Stimulated activated CD8-positive, alpha-beta memory T cell treated with anti-CD3 and anti-CD28 coated beads, Interleukin-12 subunit alpha, Interleukin-12 subunit beta, amount 100 ng/mL, for 4 hours (primary cell): ENCODE measurements around the gene RPUSD1.
"Not testable (repeated sequence)": the region's sequence is repeated elsewhere in the genome, so short reads cannot be mapped to it uniquely, and the experiment has no call there.

Experiments
- DNase-seq: peaks from one replicate; pipeline ENCODE4 v3.0.0-alpha.2; 2020; ENCODE audit warnings: low read depth

RPUSD1 gene

DNA sequence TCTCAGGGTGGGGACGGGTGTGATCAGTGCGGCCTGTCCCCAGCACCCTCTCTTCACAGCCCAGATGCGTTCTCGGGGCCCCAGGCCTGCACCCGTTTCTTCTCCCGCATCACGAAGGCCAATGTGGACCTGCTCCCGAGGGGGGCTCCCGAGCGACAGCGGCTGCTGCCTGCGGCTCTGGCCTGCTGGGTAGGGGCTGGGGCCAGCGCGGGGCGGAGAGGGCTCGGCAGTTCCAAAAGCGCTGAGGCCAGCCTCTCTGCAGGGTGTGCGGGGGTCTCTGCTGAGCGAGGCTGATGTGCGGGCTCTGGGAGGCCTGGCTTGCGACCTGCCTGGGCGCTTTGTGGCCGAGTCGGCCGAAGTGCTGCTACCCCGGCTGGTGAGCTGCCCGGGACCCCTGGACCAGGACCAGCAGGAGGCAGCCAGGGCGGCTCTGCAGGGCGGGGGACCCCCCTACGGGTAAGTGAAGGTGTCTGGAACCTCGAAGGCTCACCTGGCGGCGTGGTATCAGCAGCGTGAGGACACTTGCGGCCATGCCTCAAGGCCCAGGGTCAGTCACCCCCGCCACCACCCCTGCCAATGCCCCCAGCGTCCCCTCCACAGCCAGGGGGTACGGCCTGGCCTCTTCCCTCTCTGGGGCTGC lies 23.2 kb downstream of the RPUSD1 start:
- no peak for DNase-seq

DNA sequence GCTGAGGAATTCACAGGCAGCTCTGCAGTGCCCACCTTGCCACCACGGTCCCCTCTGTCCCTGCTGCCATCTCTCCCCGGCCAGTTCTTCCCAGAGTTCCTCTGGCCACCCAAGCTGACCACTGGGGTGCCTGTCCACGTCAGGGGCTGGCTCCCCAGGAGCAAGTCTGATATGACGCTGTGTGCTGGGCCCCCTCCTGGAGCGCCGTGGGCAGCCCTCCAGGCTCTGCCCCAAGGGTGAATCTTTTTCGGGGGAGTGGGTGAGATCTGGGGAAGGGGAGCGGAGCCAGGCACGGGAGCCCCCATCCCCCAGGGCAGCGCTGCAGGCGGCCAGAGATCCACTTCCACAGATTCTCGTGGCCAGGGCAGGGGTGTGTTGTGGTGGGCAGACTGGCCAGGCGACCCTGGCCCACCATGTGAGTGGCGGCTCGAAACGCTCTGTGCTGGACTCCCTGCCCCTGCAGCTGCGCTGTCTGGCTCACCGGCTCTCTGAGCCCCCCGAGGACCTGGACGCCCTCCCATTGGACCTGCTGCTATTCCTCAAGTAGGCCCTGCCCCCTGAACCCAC lies 23.9 kb downstream of the RPUSD1 start:
- no peak for DNase-seq

DNA sequence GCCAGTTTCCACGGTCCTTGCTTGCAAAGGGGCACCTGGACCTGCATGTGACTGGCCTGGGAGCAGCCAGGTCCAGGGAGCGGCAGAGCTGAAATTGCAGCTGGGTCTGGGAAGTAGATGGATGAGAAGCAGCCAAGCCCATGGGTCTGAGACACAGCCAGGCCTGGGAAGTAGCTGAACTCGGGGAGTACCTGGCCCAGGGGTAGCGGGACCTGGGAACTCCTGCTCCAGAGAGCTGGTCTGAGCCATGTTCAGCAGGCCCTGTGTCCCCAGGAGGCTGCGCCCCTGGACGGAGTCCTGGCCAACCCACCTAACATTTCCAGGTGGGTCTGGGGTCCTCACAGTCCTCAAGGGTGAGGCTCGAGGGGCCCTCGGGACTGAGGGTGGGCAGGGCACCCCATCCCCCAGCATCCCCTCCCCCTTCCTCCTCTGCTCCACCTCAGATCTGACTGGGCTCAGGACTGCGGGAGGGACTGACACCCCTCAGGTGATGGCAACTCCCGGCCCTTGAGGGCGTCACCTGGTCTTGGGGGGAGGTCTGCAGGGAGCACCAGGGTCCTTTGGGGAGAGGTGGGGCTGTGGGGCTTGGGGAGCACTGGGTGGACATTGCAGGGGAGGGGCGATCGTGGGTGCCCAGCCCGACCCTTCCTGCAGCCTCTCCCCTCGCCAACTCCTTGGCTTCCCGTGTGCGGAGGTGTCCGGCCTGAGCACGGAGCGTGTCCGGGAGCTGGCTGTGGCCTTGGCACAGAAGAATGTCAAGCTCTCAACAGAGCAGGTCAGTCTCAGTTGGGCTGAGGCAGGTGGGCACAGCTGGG lies 24.6 kb downstream of the RPUSD1 start:
- DNase-seq, result no peak

DNA sequence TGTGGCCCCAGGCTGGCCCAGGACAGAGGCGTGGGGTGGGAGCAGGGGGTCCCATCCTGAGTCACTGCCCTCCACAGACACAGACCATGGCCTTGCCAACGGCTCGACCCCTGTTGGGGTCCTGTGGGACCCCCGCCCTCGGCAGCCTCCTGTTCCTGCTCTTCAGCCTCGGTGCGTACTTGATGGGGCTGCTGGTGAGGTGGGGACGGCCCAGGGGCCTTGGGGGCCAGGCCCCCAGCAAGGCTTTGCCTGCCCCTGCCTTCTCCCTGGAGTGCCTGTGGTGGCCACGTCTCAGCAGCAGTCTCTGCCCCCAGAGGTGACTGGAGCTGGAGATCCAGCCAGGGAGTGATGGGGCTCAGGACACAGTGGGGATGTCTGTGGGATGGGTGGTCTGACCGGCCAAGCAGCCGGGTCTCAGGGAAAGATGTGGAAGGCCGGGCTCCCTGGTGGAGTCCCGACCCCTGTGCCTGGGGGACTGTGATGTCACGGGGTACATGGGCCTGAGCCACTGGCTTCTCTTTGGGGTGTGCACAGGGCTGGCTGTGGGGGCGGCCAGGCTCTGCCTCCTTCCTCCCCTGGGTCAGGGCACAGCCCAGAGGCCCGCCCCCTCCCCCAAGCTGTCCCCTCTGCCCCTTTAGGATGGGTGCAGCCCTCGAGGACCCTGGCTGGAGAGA lies 25.4 kb downstream of the RPUSD1 start:
- no peak for DNase-seq

GRCh38 chr16:761625-762513 lies 26.3 kb downstream of the RPUSD1 start:
- no peak for DNase-seq

GRCh38 chr16:760545-761343 lies 27.4 kb downstream of the RPUSD1 start, which contains the start of gene MSLN:
MSLN (plus strand) TSS chr16:760734; CDS start chr16:762681, 1,947 bp downstream.
- DNase-seq, result no peak

DNA sequence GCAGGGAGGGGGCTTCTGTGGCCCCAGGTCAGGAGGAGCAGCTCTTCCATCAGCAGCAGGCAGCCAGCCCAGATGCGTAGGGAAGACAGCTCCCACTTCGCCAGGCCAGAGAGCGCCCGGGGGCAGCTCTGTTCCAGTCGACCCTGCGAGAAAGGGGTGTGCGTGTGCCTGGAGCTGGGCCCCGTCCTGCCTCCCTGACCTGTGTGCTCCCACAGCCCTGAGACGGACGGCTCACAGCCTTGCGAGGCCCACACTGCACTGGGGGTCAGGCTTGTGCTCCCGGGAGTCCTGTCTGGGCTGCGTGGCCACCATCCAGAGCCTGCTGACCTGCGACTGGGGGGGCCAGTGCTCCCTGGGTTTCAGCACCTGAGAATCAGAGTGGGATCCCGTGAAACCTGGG lies 28.1 kb downstream of the RPUSD1 start:
- no peak for DNase-seq

DNA sequence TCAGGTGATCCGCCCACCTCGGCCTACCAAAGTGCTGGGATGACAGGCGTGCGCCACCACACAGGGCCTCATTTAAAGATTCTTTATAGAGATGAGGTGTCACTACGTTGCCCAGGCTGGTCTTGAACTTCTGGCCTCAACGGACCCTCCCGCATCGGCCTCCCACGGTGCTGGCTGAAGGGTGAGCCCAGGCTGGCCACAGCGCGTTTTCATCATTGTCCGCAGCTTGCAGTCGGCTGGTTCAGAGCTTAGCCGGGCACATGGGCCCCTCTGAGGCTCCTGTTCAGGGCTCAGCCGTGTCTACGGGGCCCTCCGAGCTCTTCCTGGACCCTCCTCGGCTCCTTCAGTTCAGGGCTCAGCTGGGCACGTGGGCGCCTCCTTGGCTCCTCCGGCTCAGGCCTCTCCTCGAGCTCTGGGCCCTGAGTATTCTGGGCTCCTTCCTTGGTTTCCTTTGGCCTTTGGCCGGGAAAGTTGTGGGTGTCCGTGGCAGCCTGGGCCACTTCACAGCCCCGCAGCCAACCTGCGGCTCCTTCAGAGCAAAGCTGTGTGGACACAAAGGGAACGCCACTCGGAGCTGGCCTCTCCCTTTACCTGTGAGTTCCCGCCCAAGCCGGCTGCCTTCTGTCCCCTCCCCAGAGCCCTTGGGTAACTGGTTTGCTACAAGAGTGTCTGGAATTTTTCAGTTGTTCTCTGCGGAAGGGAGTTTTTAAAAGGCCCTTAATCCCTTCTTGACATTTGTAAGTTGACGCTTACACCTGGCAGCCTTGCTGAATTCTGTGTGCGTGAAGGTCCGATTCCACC lies 28.9 kb downstream of the RPUSD1 start:
- no peak for DNase-seq

GRCh38 chr16:756428-756827 lies 31.8 kb downstream of the RPUSD1 start:
- DNase-seq, result no peak

DNA sequence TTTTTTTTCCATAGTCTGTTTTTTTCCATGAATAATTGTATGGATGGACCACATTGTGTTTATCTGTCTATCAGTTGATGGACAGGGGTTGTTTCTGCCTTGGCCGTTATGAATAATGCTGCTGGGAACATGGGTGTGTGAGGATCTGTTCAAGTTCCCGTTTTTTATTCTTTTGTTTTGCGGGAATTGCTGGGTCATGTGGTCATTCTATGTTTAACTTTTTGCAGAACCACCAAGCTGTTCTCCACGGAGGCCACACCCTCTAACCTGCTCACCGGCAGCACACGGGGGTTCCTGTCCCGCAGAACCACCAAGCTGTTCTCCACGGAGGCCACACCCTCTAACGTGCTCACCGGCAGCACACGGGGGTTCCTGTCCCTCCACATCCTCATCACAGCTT lies 33.5 kb downstream of the RPUSD1 start:
- no peak for DNase-seq

GRCh38 chr16:754121-754607 lies 34.0 kb downstream of the RPUSD1 start:
- not testable (repeated sequence) for DNase-seq

DNA sequence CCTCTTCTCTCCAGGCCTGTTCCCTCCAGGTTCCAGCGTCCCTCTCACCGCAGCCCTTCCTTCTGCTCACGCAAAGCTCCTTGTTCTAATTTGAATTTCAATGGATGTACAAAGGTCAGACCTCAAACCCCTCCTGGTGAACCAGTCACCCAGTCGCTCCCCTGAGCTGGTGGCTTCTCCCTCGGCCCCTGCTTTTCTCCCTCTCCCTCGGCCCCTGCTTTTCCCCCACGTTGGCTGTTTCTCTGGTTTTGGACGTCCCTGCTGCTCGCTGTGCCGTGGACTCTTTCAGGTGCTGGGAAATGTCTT lies 36.2 kb downstream of the RPUSD1 start:
- no peak for DNase-seq

- no peak for DNase-seq
These were observed 36.8 kb downstream of the RPUSD1 start for GRCh38 chr16:751152-752006.

DNA sequence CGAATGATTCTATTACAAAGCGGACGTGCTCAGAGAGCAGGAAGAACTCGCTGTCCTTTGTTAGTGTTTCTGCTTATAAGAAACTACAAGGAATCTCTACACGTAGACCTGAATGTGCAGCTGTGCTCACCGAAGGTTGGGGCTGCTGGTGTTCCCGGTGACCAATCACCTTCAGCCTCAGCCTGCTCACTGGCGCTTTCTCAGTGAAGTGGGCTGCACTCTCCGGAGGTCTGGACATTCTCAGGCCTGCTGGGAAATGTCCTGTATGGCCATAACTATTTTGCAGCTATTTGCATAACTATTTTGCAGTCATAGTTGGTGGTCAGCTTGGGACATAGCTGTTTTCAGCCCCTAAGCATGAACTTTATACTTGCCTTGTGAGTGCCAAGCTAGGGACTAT lies 37.7 kb downstream of the RPUSD1 start:
- no peak for DNase-seq

- DNase-seq, result no peak
These were observed 39.2 kb downstream of the RPUSD1 start for GRCh38 chr16:749010-749409.

GRCh38 chr16:747978-748746 lies 40.0 kb downstream of the RPUSD1 start:
- no peak for DNase-seq

- no peak for DNase-seq
These were observed 41.5 kb downstream of the RPUSD1 start for GRCh38 chr16:746637-747036.

- no peak for DNase-seq
These were observed 42.4 kb downstream of the RPUSD1 start for GRCh38 chr16:745739-746138.
